ENCODE measurements around the gene CRTAC1. TPM values are rescaled to one million over a fixed set of nuclear protein-coding genes. Genes with fewer than 3 reads are reported as not detected.

CRTAC1 gene
- total RNA-seq, 1 experiment from 2014 or later, result 0.20 TPM

DNA sequence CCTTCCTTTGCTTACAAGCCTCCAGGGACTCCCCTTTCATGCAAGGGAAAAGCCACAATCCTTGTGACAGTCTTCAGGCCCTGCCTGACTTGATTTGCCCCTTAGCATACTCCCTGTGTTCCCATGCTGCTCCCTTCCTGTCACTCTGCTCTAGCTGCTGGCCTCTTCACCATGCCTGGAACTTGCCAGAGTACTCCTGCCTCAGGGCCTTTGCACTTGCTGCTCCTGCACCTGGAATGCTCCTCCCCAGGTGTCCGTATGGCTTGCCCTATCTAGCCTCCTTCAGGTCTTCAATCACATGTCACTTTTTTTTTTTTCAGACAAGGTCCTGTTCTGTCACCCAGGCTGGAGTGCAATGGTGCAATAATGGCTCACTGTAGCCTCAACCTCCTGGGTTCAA is 203.5 kb downstream of the CRTAC1 start (continued):
- TF ChIP-seq EZH2phosphoT487 (IDR thresholded peaks at IDR 0.05; ENCODE audit: borderline replicate concordance) (no peak), TCF7L2 (IDR thresholded peaks at IDR 0.05; ENCODE audit: borderline replicate concordance, extremely low read depth, insufficient read depth, insufficient read length) (no peak)

DNA sequence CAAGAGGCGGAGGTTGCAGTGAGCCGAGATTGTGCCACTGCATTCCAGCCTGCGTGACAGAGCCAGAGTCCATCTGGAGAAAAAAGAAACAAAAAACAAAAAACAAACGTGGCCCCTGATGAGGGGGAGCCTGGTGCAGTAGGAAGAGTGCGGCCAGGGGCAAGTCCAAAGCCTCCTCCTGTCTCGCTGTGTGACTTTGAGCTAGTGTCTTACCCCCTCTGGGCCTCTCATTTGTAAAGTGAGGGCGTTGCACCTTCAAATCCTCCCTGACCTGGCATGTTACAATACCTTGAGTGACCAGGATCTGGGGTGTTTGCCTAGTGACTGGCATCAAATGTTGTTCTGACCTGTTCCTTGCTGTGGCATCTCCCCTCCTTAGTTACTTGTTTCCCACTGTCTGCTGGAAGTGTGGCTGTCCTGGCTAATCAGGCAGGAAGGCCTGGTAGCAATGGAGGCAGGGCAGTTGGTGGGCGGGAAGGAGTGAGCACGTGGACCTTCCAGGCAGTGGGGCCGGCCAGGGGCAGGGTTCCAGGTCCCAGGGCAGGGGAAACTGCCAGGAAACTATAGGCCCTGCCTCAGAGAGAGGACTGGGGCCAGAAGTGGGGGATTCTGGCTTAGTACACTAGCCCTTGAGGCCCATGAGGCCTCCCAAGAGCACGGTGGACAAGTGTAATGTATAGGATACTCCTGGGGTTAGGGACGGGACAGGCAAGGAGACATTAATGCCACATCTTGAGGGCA is 205.2 kb downstream of the CRTAC1 start:
- DNase-seq (ENCODE audit: low read depth, low spot score) (no peak), ATAC-seq (no peak)
- TF ChIP-seq CEBPB (IDR thresholded peaks at IDR 0.05; ENCODE audit: low read depth) (no peak), RAD21 (IDR thresholded peaks at IDR 0.05; ENCODE audit: low read depth) (no peak), SIN3A (IDR thresholded peaks at IDR 0.05; ENCODE audit: low read depth) (no peak), JUND (IDR thresholded peaks at IDR 0.05) (no peak), YY1 (IDR thresholded peaks at IDR 0.05; ENCODE audit: extremely low read depth, insufficient replicate concordance, low read depth, low read length) (no peak), POLR2A (IDR thresholded peaks at IDR 0.05; ENCODE audit: borderline replicate concordance, extremely low read depth, insufficient read depth, insufficient read length) (no peak), EZH2 (IDR thresholded peaks at IDR 0.05) (no peak)
- TF ChIP-seq, protein P1, sequence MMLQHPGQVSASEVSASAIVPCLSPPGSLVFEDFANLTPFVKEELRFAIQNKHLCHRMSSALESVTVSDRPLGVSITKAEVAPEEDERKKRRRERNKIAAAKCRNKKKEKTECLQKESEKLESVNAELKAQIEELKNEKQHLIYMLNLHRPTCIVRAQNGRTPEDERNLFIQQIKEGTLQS (IDR thresholded peaks at IDR 0.05), result no peak
- H3K9me3 ChIP-seq (ENCODE audit: control insufficient read depth in 1 of 2, insufficient read depth in 1 of 2, low read depth in 1 of 2, low read length in 2 of 2), result no peaks in the 10 kb centered on the region
- no peaks in the 10 kb centered on the region for H3K79me2 ChIP-seq (ENCODE audit: insufficient read depth, low read length)
- intact Hi-C loops (cut with micrococcal nuclease), result no loop called here
- no peak overlapping the region for H3K4me2 ChIP-seq (ENCODE audit: low read length)
- H4K20me1 ChIP-seq (ENCODE audit: insufficient read depth), result no peaks in the 10 kb centered on the region
- ChIA-PET POLR2A (no interaction called here), CTCF (no interaction called here), RAD21 (ENCODE audit: low non-redundant PET in 1 of 2, low total read pairs in 2 of 2, uncharacterized antibody in 2 of 2, unreplicated experiment in 2 of 2) (no interaction called here)
- H2AFZ ChIP-seq (ENCODE audit: low read depth, low read length, poor library complexity, severe bottlenecking), result no peak overlapping the region
- no peak overlapping the region for H3K27ac ChIP-seq (ENCODE audit: low read depth, low read length)
- peaks cover 15 to 19% of the 10 kb centered on the region in 2 experiments for H3K4me1 ChIP-seq (ENCODE audit: control insufficient read depth in 1 of 2, insufficient read depth in 2 of 2, low read length in 2 of 2)
- H3K36me3 ChIP-seq (ENCODE audit: control insufficient read depth in 1 of 2, insufficient read depth in 2 of 2, low read length in 2 of 2), result no peaks in the 10 kb centered on the region
- no TSS peak for BruUV-seq (replicated peaks)
- no peaks in the 10 kb centered on the region for H3K27me3 ChIP-seq (ENCODE audit: insufficient read depth, low read length)
- no peaks in the 10 kb centered on the region for H3K9me2 ChIP-seq (ENCODE audit: insufficient read depth)
- H3K9ac ChIP-seq (ENCODE audit: low read length), result no peak overlapping the region
- H3K4me3 ChIP-seq (replicated peaks in 1 of 2; ENCODE audit: low read depth in 1 of 2, low read length in 2 of 2), result no peak overlapping the region

Measured in HCT116 (cell line).